Ectodermal cell (in vitro differentiated cells): Measurements from ENCODE around the gene PXDN.

Source experiments
- H3K27ac ChIP-seq: 2 replicates; pipeline ENCODE4 v1.7.0; 2013; ENCODE audit warnings: mild to moderate bottlenecking, low read depth, low read length; ENCODE audit not compliant: insufficient read depth, poor library complexity, severe bottlenecking
- H3K27me3 ChIP-seq: 2 replicates; pipeline ENCODE4 v1.7.0; 2013; ENCODE audit warnings: mild to moderate bottlenecking, low read length; ENCODE audit not compliant: insufficient read depth, control insufficient read depth, poor library complexity, severe bottlenecking
- H3K36me3 ChIP-seq: one replicate; pipeline ENCODE4 v1.7.0; 2013; ENCODE audit warnings: low read length; ENCODE audit not compliant: control insufficient read depth, insufficient read depth
- H3K4me1 ChIP-seq: one replicate; pipeline ENCODE4 v1.7.0; 2013; ENCODE audit warnings: low read length; ENCODE audit not compliant: control insufficient read depth, insufficient read depth
- H3K4me3 ChIP-seq: 2 replicates; pipeline ENCODE4 v1.7.0; 2013; ENCODE audit warnings: low read depth, low read length, control low read depth; ENCODE audit not compliant: insufficient read depth
- H3K9me3 ChIP-seq: 2 replicates; pipeline ENCODE4 v1.7.0; 2013; ENCODE audit warnings: mild to moderate bottlenecking, low read length, moderate library complexity; ENCODE audit not compliant: control insufficient read depth
- WGBS, 2 experiments: methylation state at CpG; one replicate each; pipeline ENCODE4 v1.1.7; 2013; ENCODE audit warnings: missing lambda C conversion rate in 2 of 2; 5-methylcytosine and 5-hydroxymethylcytosine counted together

The PXDN gene

GRCh38 chr2:1647417-1648240, 96.7 kb downstream of the PXDN start:
- H3K9me3 ChIP-seq: no peaks in the 10 kb centered on the region
- H3K27ac ChIP-seq: no peak overlapping the region
- no peaks in the 10 kb centered on the region for H3K27me3 ChIP-seq
- H3K36me3 ChIP-seq: peaks cover 29% of the 10 kb centered on the region
- H3K4me3 ChIP-seq: no peak overlapping the region
- peaks cover 1% of the 10 kb centered on the region for H3K4me1 ChIP-seq
- WGBS, 2 experiments: 92 to 94% methylated on average over 20 of the region's 20 CpGs

GRCh38 chr2:1645761-1646476, 98.4 kb downstream of the PXDN start:
- Histone ChIP-seq H3K4me3 (no peak overlapping the region), H3K27me3 (no peaks in the 10 kb centered on the region), H3K9me3 (no peaks in the 10 kb centered on the region), H3K36me3 (peaks cover 29% of the 10 kb centered on the region), H3K27ac (no peak overlapping the region), H3K4me1 (peaks cover 16% of the 10 kb centered on the region)
- WGBS, 2 experiments: 94% methylated on average over 19 of the region's 19 CpGs

DNA sequence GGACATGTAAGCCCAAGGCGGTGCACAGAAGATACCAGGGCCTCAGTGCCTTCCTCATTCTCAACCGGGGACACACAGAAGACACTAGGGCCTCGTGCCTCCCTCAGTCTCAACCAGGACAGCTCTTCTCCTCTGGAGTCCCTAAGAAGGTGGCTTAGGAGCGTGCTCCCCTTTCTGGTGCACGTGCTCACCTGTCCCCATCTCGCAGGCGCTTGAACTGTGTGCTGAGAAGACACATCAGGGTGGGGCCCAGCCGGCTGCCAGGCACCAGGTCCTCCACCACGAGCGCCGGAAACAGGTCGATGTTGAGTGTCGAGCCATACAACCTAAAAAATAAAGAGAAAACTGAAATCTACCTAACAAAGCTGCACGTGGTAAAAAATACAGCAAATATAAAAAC, 99.9 kb downstream of the PXDN start:
- Histone ChIP-seq H3K36me3 (peaks cover 24% of the 10 kb centered on the region), H3K4me1 (peaks cover 22% of the 10 kb centered on the region), H3K9me3 (no peaks in the 10 kb centered on the region), H3K27ac (no peak overlapping the region), H3K4me3 (no peak overlapping the region), H3K27me3 (no peaks in the 10 kb centered on the region)
- 95 to 96% methylated on average over 14 of the region's 14 CpGs for WGBS, 2 experiments

GRCh38 chr2:1642993-1643619, 101.2 kb downstream of the PXDN start:
- Histone ChIP-seq H3K4me1 (peaks cover 22% of the 10 kb centered on the region), H3K27me3 (no peaks in the 10 kb centered on the region), H3K27ac (no peak overlapping the region), H3K36me3 (peaks cover 15% of the 10 kb centered on the region), H3K9me3 (no peaks in the 10 kb centered on the region), H3K4me3 (no peak overlapping the region)
- WGBS, 2 experiments: 94 to 95% methylated on average over 19 of the region's 19 CpGs

- H3K27me3 ChIP-seq: no peaks in the 10 kb centered on the region
- H3K27ac ChIP-seq: peak overlapping the region; percentile 90
- no peak overlapping the region for H3K4me3 ChIP-seq
- peaks cover 8% of the 10 kb centered on the region for H3K36me3 ChIP-seq
- H3K9me3 ChIP-seq: no peaks in the 10 kb centered on the region
- 77 to 78% methylated on average over 14 to 15 of the region's 15 CpGs for WGBS, 2 experiments
- H3K4me1 ChIP-seq: peaks cover 22% of the 10 kb centered on the region
Observed at GRCh38 chr2:1642066-1642861, 102.1 kb downstream of the PXDN start.

- Histone ChIP-seq H3K36me3 (peaks cover 5% of the 10 kb centered on the region), H3K27ac (peak overlapping the region; percentile 90), H3K27me3 (no peaks in the 10 kb centered on the region), H3K4me1 (peaks cover 22% of the 10 kb centered on the region), H3K4me3 (no peak overlapping the region), H3K9me3 (no peaks in the 10 kb centered on the region)
- 27 to 31% methylated on average over 3 of the region's 3 CpGs for WGBS, 2 experiments
Observed at GRCh38 chr2:1641523-1641922, 102.8 kb downstream of the PXDN start.

GRCh38 chr2:1640301-1641135, 103.8 kb downstream of the PXDN start:
- Histone ChIP-seq H3K36me3 (peaks cover 5% of the 10 kb centered on the region), H3K27me3 (no peaks in the 10 kb centered on the region), H3K27ac (no peak overlapping the region), H3K4me1 (peaks cover 22% of the 10 kb centered on the region), H3K9me3 (no peaks in the 10 kb centered on the region), H3K4me3 (no peak overlapping the region)
- 91 to 92% methylated on average over 17 of the region's 17 CpGs for WGBS, 2 experiments

- no peak overlapping the region for H3K27ac ChIP-seq
- H3K9me3 ChIP-seq: no peaks in the 10 kb centered on the region
- 94 to 95% methylated on average over 25 of the region's 25 CpGs for WGBS, 2 experiments
- H3K36me3 ChIP-seq: peaks cover 2% of the 10 kb centered on the region
- H3K27me3 ChIP-seq: no peaks in the 10 kb centered on the region
- H3K4me1 ChIP-seq: peaks cover 22% of the 10 kb centered on the region
- H3K4me3 ChIP-seq: no peak overlapping the region
Observed at GRCh38 chr2:1639086-1639858, 105.0 kb downstream of the PXDN start.
